Stomach (tissue), 9 donors: ENCODE results near the gene ACP6. TPM values are rescaled to one million over a fixed set of nuclear protein-coding genes. Genes with fewer than 3 reads are reported as not detected.
A peak's percentile ranks its signal among the peaks of the same experiment; 100 is the strongest.

Experiments
- DNase-seq, 2 donors: peaks; one replicate each; pipeline versions ENCODE4 v3.0.0 to v3.0.0-alpha.2; 2013 to 2019
- H3K27ac ChIP-seq, 5 donors: fragments of 200-600 bp in 4 of 5; sonication (generic) in 4 of 5; one replicate each; pipeline ENCODE4 v1.5.1; 2013 to 2019; ENCODE audit warnings: mild to moderate bottlenecking in 1 of 5, moderate library complexity in 1 of 5
- H3K27me3 ChIP-seq, 3 donors: fragments of 200-600 bp; sonication (generic); one replicate each; pipeline ENCODE4 v1.5.1; 2017 to 2019; ENCODE audit warnings: mixed run types in 1 of 3
- H3K36me3 ChIP-seq, 4 donors: fragments of 200-600 bp; sonication (generic); 1 replicate in 3 of 4; 2 replicates in 1 of 4; pipeline ENCODE4 v1.5.1; 2016 to 2019
- H3K4me1 ChIP-seq, 4 donors: fragments of 200-600 bp; sonication (generic); one replicate each; pipeline ENCODE4 v1.5.1; 2016 to 2019
- H3K4me3 ChIP-seq, 4 donors: fragments of 200-600 bp; sonication (generic) in 3 of 4; one replicate each; pipeline ENCODE4 v1.5.1; 2016 to 2019; ENCODE audit warnings: mild to moderate bottlenecking in 1 of 4
- H3K9me3 ChIP-seq, 4 donors: fragments of 200-600 bp; sonication (generic); one replicate each; pipeline ENCODE4 v1.5.1; 2016 to 2019
- CTCF ChIP-seq, 7 experiments: fragments of 450-650 bp in 4 of 7; fragments of 200-600 bp in 3 of 7; sonication (generic) in 3 of 7; IDR thresholded peaks; one replicate each; pipeline ENCODE4 v1.5.1; 2016 to 2019; ENCODE audit warnings: antibody characterized with exemption in 7 of 7, control low read depth in 2 of 7, mild to moderate bottlenecking in 1 of 7
- EP300 ChIP-seq: sonication (generic); formaldehyde crosslinking; IDR thresholded peaks from one replicate; pipeline ENCODE4 v1.6.1; 2017; ENCODE audit warnings: antibody characterized with exemption
- POLR2A ChIP-seq, 4 donors: fragments of 450-650 bp; IDR thresholded peaks; one replicate each; pipeline ENCODE4 v1.6.1; 2016; ENCODE audit warnings: antibody characterized with exemption in 4 of 4, control low read depth in 2 of 4, mild to moderate bottlenecking in 1 of 4, moderate library complexity in 1 of 4
- POLR2AphosphoS5 ChIP-seq, 3 donors: sonication (generic); formaldehyde crosslinking; IDR thresholded peaks; one replicate each; pipeline ENCODE4 v1.6.1; 2016; ENCODE audit warnings: antibody characterized with exemption in 3 of 3
- WGBS, 5 donors: extraction: QIAGEN DNeasy Blood & Tissue Kit in 3 of 5; methylation state at CpG; one replicate each; pipeline versions ENCODE4 v1.1.5 to v1.1.7; 2013 to 2018; 5-methylcytosine and 5-hydroxymethylcytosine counted together
- intact Hi-C: fragments of 100-400 bp; cut with DNase I; formaldehyde crosslinking; loops from one replicate; pipeline ENCODE4 v1.15.1; 2023; ENCODE audit warnings: low total_unique reads
- polyA plus RNA-seq, 3 donors: library from polyadenylated mRNA; stranded (reverse); fragments of 200-250 nt; gene quantifications; one replicate each; pipeline ENCODE4 v1.2.3, GENCODE V29; 2013
- total RNA-seq, 5 donors: library from RNA; depleted of rRNA; stranded (reverse); fragments of >200 nt; gene quantifications; one replicate each; pipeline versions ENCODE4 v1.1.0 to v1.2.3, GENCODE V29; 2014 to 2016
- donor health status: healthy with polysubstance abuse.
- donor health status: Bipolar disorder and iron deficiency.
- donor health status: healthy.

Gene ACP6
- total and polyA plus RNA-seq, 8 donors, result 3.5 to 55.9 (median 20.0) TPM

GRCh38 chr1:147673816-147674215 is 3.5 kb upstream of the ACP6 start:
- Histone ChIP-seq H3K27me3 (no peaks in the 10 kb centered on the region), H3K4me3 (no peak overlapping the region), H3K36me3 (no peaks in the 10 kb centered on the region), H3K9me3 (peaks cover 0 to 19% (median 10%) of the 10 kb centered on the region in 4 donors), H3K27ac (no peak overlapping the region), H3K4me1 (peaks cover 0 to 12% (median 7%) of the 10 kb centered on the region in 4 donors)
- DNase-seq, result no peak
- no peak for TF ChIP-seq EP300
- no peak for TF ChIP-seq POLR2A (IDR thresholded peaks at IDR 0.05)
- TF ChIP-seq CTCF (IDR thresholded peaks at IDR 0.05), result no peak
- TF ChIP-seq POLR2AphosphoS5 (IDR thresholded peaks at IDR 0.05), result no peak
- intact Hi-C loops, result no loop called here
- WGBS, 5 donors, result 41 to 65% (median 62%) methylated on average over 2 of the region's 2 CpGs

DNA sequence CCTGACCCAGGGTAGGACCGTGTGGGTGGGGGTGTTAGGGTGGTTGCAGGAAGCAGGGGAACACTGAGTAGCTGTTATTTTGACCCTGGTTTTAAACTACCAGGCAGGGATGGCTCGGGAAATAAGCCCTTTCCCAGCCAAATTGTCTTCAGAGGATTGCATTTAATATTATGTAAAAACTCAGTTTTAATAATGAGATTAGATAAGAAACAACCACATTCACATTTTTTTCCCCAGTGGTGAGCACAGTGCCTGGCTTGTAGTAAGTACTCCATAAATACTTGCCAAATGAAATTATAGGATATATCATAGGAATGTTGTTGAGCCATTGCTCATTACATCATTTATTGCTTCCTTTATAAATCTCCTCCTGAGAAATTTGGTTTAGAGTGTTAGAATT is 3.1 kb upstream of the ACP6 start:
- Histone ChIP-seq H3K27me3 (no peaks in the 10 kb centered on the region), H3K9me3 (peaks cover 0 to 15% (median 8%) of the 10 kb centered on the region in 4 donors), H3K4me3 (no peak overlapping the region), H3K36me3 (no peaks in the 10 kb centered on the region), H3K4me1 (peaks cover 0 to 16% (median 10%) of the 10 kb centered on the region in 4 donors), H3K27ac (no peak overlapping the region)
- WGBS, 5 donors, result 33 to 54% (median 52%) methylated on average over 2 of the region's 2 CpGs
- TF ChIP-seq EP300, result no peak
- TF ChIP-seq CTCF (IDR thresholded peaks at IDR 0.05), result no peak
- no peak for DNase-seq
- intact Hi-C loops, result no loop called here

DNA sequence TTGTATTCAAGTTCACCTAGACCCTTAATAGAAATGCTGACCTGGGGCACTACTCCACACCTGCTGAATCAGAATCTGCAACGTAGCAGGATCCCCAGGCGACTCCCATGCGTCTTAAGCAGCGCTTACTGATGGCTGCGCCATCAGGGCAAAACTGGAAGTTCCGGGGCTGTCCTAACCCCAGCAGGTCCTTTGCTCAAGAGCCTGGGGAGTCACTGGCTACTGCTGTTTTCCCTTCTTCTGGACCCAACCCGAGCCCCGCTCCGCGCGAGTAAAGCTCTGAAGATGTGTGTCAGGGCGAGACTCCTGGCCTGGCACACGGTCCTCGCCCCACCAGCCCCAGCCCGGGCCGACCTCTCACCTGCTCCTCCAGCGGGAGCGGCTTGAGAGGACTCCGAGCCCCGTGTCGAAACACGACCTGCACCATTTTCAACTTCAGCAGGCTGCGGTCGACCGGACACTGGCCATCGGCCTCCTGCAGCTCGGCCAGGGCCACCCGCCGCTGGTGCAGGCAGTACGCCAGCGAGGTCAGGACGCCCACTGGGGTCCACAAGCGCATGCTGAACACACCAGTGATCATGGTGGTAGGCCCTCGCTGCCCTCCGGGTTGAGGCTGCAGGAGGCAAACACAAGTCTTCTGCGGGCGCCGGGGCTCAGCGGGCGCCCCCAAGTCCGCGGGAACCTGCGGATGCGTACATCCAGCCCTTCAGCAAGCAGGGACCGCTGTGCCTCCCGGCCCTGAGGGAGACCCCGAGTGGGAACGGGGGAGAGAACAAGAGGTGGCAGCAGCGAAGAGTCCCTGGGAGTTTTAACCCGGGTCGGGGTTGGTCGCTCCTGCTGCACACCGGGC is 630 bp downstream of the ACP6 start:
- H3K4me3 ChIP-seq, result peak overlapping the region; percentile 78 to 86 (median 85)
- TF ChIP-seq CTCF (IDR thresholded peaks at IDR 0.05) (no peak), POLR2A (IDR thresholded peaks at IDR 0.05) (no peak), EP300 (no peak)
- peak overlapping the region; percentile 81 to 89 (median 86) for H3K27ac ChIP-seq
- no peaks in the 10 kb centered on the region for H3K9me3 ChIP-seq
- H3K4me1 ChIP-seq, result peaks cover 0 to 21% (median 11%) of the 10 kb centered on the region in 4 donors
- H3K36me3 ChIP-seq, result no peaks in the 10 kb centered on the region
- no peaks in the 10 kb centered on the region for H3K27me3 ChIP-seq
- intact Hi-C loops, result no loop called here
- 0 to 1% (median 1%) methylated on average over 52 to 53 of the region's 53 CpGs for WGBS, 5 donors
- peak; percentile 48 to 84 for DNase-seq

- Histone ChIP-seq H3K9me3 (no peaks in the 10 kb centered on the region), H3K36me3 (no peaks in the 10 kb centered on the region), H3K4me3 (no peak overlapping the region), H3K4me1 (peaks cover 0 to 17% (median 9%) of the 10 kb centered on the region in 4 donors), H3K27ac (no peak overlapping the region), H3K27me3 (no peaks in the 10 kb centered on the region)
- intact Hi-C loops, result no loop called here
- no peak for DNase-seq
- WGBS, 5 donors, result 88 to 98% (median 93%) methylated on average over 2 of the region's 2 CpGs
- TF ChIP-seq EP300, result no peak
- peak in 1 of 7 experiments; percentile 24 for TF ChIP-seq CTCF (IDR thresholded peaks at IDR 0.05)
Observed at GRCh38 chr1:147665521-147665920, 4.8 kb downstream of the ACP6 start.
